HG02970 (cell line): ENCODE results near the gene C3orf18.

Source experiments
- ATAC-seq: cut with Tn5 transposase; IDR thresholded peaks from one replicate; pipeline ENCODE4 v1.9.1; 2021; ENCODE audit warnings: mild to moderate bottlenecking, moderate library complexity, moderate number of reproducible peaks; ENCODE audit not compliant: unreplicated experiment, low FRiP score

The C3orf18 gene

GRCh38 chr3:50582083-50582482, 14.5 kb upstream of the C3orf18 start:
- no peak for ATAC-seq

- no peak for ATAC-seq
These were observed 13.9 kb upstream of the C3orf18 start for GRCh38 chr3:50581459-50581842.

DNA sequence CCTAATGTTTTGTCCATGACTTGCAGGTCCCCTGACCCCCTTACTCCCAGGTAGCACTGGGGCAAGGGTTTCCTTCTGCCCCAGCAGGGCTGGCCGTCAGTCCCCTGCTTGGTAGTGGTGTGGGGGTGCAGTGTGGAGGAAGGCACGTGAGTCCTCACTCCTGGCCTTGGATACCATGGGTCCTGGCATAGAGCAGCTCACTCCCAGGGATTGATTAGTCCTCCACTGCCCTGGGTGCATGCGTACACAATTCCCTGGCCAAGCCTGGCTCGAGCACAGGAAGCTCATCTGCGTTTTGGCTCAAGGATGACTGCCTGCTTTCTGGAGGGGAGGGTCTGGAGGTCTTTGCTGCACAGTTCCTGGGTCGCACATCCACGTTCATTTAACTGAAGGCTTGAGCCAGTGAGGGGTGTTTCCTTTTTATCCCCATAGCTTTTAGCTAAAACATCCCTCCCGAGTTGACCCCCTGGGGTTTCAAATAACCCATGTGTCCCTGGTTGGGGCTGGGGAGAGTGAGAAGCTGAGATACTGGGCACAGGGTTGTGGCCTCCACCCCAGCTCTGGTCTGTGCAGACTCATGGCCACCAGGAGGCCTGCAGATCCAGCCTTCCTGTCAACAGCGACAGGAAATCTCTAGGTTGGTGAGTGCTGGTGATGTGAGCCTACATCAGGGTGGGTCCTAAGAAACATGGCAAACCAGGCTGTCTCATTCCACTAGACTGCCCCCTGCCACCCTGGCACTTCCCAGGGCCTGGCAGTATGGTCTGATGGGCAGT, 13.3 kb upstream of the C3orf18 start:
- ATAC-seq, result no peak

- ATAC-seq, result no peak
These were observed 9.8 kb upstream of the C3orf18 start for GRCh38 chr3:50577348-50577747.

DNA sequence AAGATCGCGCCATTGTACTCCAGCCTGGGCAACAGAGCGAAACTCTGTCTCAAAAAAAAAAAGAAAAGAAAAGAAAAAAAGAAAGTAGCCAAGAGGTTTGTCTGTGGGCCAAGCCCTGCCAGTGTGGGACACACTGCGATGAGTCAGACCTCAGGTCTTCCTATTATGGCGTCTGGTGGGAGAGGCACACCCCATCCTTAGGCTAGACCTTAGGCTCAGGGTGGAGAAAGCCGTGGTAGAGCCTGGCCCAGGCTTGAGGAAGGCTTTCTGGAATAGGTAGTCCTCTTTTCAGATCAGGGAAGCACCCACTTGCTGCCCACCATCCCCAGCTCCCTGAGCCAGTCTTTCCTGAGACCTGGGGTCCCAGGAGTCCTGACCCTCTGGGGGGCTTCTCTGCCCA, 7.8 kb upstream of the C3orf18 start:
- ATAC-seq, result no peak

DNA sequence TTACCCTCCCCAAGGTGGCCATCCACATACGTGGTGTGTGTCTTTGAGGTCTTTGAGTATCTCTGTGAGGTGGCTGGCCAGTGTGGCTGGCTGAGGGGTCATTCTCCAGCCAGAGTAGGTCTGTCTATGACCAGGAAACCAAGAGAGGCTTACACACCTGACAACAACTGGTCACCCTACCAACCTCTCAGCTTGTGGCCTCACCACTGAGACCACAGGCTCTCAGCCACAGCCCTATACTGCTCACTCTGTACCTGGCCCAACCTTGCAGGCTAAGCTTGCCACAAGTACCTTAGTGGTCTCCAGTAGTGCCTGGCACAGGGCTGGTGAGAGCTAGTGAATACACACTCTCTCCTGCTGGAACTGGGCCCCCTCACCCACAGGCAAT, 6.9 kb upstream of the C3orf18 start:
- no peak for ATAC-seq

- ATAC-seq, result no peak
These were observed 6.3 kb upstream of the C3orf18 start for GRCh38 chr3:50573566-50574443.

GRCh38 chr3:50572801-50573371, 5.3 kb upstream of the C3orf18 start:
- no peak for ATAC-seq

DNA sequence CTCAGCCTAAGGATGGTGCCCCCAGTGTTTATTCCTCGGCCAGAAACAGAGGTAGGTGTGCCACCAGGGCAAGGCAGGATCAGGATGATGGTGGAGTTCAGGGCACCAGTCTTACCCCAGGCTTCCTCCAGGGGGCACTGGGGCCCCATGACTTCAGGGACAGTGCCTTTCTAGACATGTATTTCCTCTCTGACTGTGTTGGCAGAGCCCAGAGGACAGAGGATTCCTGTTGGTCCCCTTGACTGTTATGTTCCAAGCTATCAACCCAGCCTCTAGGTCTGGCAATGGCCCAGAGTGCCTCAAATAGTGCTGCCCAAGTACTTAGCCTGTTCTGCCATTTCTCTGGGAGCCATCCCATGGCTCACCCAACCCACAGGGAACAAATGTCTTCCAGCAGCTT, 4.6 kb upstream of the C3orf18 start:
- ATAC-seq, result no peak

DNA sequence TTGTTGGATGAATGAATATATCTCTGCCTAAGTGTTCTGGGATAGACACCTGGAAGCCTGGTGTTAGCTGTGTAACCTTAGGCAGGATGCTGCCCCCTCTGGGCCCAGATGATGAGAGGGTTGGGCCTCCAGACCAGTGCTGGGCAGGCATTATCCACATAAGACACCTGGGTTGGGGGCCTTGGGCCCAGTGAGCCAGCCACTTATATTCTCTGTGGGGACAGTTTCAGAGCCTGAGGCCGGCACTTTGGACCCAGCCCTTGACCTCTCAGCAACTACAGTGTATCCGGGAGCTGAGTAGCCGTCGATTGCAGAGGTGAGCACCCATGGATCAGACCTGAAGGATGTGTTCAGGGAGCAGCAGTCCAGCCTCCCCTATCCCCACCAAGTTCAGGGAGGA, 3.9 kb upstream of the C3orf18 start:
- ATAC-seq, result no peak

- no peak for ATAC-seq
These were observed 3.1 kb upstream of the C3orf18 start for GRCh38 chr3:50570508-50571279.

DNA sequence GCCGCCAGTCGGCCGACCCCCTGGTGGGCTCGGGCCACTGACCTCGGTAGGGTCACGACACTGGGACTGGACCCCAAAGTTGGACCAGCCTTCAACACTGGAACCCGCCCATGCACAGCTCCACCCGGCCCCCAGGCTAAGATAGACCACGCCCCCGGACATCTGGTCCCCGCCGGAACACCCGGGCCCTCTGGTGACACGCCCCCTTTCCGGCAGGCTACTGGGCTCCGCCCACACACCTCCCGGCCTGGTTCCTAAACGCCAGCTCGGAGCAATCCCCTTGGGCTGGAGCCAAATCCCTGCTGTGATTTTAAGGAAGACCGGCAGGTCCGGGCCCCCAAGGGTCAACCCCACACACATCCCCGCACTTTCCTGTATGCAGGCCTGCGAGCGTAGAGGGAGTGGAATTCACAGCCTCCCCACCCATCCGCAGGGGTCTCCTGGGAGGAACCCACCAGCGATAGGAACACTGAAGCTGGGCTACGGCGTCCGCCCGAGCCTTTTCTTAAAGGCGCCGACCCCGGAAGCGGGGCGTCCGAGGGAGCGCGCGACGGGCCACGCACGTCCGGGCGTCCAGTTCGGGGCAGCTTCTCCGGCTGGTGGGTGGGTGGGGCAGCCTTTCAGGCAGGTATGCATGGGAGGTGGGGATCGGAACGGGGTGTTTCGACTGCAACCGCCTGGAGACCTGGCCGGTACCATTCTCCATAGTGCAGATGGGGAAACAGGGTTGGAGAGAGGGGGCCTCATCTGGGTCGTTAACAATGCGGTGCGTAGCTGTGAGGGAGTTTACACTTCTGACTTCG, 1.6 kb upstream of the C3orf18 start, which contains the start of gene HEMK1:
Gene HEMK1, plus strand, starts transcription at position 576 of the 803 bp plus-strand sequence. CDS start 1,583 bp downstream, outside the sequence.
- peak; percentile 71 for ATAC-seq

DNA sequence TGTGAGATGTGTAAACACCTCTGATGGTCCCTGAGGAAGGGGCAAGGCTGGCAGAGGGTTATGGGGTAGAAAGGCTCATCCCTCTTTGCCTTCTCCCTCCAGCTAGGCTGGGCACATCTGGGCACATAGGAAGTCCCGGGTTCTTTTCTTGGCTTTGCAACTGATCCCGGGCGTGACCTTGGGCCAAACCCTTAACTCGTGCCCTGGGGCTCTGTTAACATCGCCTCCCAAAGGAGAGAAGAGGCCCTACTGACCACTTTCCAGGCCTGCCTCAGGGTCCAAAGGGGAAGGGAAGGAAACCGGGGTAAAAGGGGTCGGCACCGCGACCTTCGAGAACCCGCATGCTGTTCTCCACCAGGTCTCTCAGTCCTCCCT, 549 bp downstream of the C3orf18 start:
- ATAC-seq, result no peak

GRCh38 chr3:50564321-50564720, 3.2 kb downstream of the C3orf18 start:
- ATAC-seq, result no peak

- no peak for ATAC-seq
These were observed 3.7 kb downstream of the C3orf18 start for GRCh38 chr3:50563867-50564266.

- ATAC-seq, result no peak
These were observed 4.7 kb downstream of the C3orf18 start for GRCh38 chr3:50562861-50563260.

- ATAC-seq, result no peak
These were observed 7.8 kb downstream of the C3orf18 start for GRCh38 chr3:50559702-50560101.

- ATAC-seq, result no peak
These were observed 9.6 kb downstream of the C3orf18 start for GRCh38 chr3:50557915-50558314.

DNA sequence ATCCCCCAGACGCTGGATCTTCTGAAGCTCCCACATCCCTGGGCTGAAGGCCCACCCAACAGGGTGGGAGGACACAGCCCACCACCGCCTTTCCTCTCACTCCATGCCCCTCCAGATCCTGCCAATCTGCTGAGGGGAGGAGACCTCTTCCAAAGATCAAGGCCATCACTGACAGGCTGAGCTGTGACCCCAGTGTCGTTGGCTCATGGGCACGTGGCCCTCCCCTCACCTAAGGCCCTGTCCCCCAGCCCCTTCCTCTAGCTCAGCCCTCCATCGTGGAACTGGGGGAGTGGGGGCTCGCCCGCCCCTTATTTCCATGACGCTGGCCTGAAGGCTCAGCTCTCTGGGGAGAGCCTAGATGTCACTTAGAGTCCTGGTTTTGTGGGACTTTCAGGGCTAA, 10.4 kb downstream of the C3orf18 start:
- no peak for ATAC-seq

DNA sequence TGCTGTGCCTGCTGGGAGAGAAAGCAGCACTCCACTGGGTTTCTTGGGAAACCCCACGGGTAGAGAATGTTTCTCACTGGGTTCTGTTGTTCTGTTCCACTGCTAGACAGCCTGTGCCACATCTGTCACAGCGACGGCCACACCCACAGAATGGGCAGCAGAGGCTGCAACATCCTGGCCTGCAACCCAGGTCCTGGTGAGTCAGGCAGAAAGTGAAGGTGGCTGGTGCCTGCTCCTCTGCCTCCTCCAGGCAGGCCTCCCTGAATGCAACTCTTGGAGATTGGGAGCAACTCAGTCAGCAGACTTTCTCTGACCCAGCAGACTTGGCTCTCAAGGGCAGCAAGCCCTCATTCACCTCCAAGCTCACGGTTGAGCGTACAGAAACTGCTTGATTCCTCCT, 13.0 kb downstream of the C3orf18 start:
- no peak for ATAC-seq
